Measurements from ENCODE around the gene ASB18.
"Not testable (repeated sequence)": the region's sequence is repeated elsewhere in the genome, so short reads cannot be mapped to it uniquely, and the experiment has no call there.

The ASB18 gene

GRCh38 chr2:236293241-236293810 lies 29.1 kb upstream of the ASB18 start:
- Histone ChIP-seq H3K36me3 (replicated peaks) (no peaks in the 10 kb centered on the region), H3K9me3 (no peaks in the 10 kb centered on the region), H3K4me1 (no peaks in the 10 kb centered on the region), H3K27me3 (ENCODE audit: low read depth) (0 out of 2 replicates have a peak, but pooled peaks cover 6% of the 10 kb centered on the region), H3K4me3 (no peak overlapping the region)
- no peak for DNase-seq (ENCODE audit: low spot score in 2 of 2)
- in situ Hi-C loops (cut with MboI; ENCODE audit: low sequenced_read_pairs), result no loop called here

DNA sequence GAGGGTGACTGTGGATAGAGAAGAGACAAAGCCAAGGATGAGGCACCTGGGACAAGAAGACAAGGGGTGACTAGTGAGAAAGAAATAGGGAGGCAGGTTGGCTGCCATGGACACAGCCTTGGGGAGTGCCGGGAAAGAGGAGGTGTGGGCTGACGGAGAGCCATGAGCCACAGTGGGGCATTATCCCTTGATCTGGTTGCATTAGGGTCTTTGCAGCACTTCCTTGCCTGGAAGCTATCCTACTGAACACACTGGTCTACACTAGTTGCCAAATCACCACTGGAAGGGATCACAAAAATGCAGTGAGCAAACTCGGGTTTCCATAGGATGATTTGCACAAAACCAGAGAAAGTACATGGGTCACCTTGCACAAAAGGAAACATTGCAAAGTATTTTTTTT lies 27.7 kb upstream of the ASB18 start:
- Histone ChIP-seq H3K27me3 (ENCODE audit: low read depth) (0 out of 2 replicates have a peak, but pooled peaks cover 2% of the 10 kb centered on the region), H3K4me3 (no peak overlapping the region), H3K4me1 (no peaks in the 10 kb centered on the region), H3K36me3 (replicated peaks) (no peaks in the 10 kb centered on the region), H3K9me3 (no peaks in the 10 kb centered on the region)
- no peak for DNase-seq (ENCODE audit: low spot score in 2 of 2)
- in situ Hi-C loops (cut with MboI; ENCODE audit: low sequenced_read_pairs), result no loop called here

- no peak overlapping the region for H3K4me3 ChIP-seq
- no peaks in the 10 kb centered on the region for H3K9me3 ChIP-seq
- in situ Hi-C loops (cut with MboI; ENCODE audit: low sequenced_read_pairs), result no loop called here
- H3K4me1 ChIP-seq, result no peaks in the 10 kb centered on the region
- no peak for DNase-seq (ENCODE audit: low spot score in 2 of 2)
- H3K27me3 ChIP-seq (ENCODE audit: low read depth), result 0 out of 2 replicates have a peak, but pooled peaks cover 2% of the 10 kb centered on the region
- no peaks in the 10 kb centered on the region for H3K36me3 ChIP-seq (replicated peaks)
Measured at GRCh38 chr2:236291476-236291875, 27.3 kb upstream of the ASB18 start.

GRCh38 chr2:236290742-236291425 lies 26.7 kb upstream of the ASB18 start:
- H3K36me3 ChIP-seq (replicated peaks), result no peaks in the 10 kb centered on the region
- no peak for DNase-seq (ENCODE audit: low spot score in 2 of 2)
- in situ Hi-C loops (cut with MboI; ENCODE audit: low sequenced_read_pairs), result no loop called here
- no peaks in the 10 kb centered on the region for H3K4me1 ChIP-seq
- H3K4me3 ChIP-seq, result no peak overlapping the region
- no peaks in the 10 kb centered on the region for H3K9me3 ChIP-seq
- 0 out of 2 replicates have a peak, but pooled peaks cover 2% of the 10 kb centered on the region for H3K27me3 ChIP-seq (ENCODE audit: low read depth)

GRCh38 chr2:236289766-236290462 lies 25.7 kb upstream of the ASB18 start:
- DNase-seq (ENCODE audit: low spot score in 2 of 2), result no peak
- H3K27me3 ChIP-seq (ENCODE audit: low read depth), result 0 out of 2 replicates have a peak, but pooled peaks cover 2% of the 10 kb centered on the region
- in situ Hi-C loops (cut with MboI; ENCODE audit: low sequenced_read_pairs), result loop anchor here (5.0 kb wide), 1 partner anchor 48 kb away; no protein-coding TSS in a partner anchor
- H3K9me3 ChIP-seq, result no peaks in the 10 kb centered on the region
- no peaks in the 10 kb centered on the region for H3K4me1 ChIP-seq
- no peak overlapping the region for H3K4me3 ChIP-seq
- H3K36me3 ChIP-seq (replicated peaks), result no peaks in the 10 kb centered on the region

DNA sequence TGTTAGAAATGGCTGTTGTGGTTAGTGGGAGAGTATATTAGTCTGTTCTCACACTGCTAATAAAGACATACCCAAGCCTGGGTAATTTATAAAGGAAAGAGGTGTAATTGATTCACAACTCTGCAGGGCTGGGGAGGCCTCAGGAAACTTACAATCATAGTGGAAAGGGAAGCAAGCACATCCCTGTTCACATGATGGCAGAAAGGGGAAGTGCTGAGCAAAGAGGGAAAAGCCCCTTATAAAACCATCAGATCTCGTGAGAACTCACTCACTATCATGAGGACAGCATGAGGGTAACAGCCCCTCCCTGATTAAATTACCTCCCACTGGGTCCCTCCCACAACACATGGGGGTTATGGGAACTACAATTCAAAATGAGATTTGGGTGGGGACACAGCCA lies 24.2 kb upstream of the ASB18 start:
- H3K9me3 ChIP-seq; H3K4me1 ChIP-seq; H3K27me3 ChIP-seq (ENCODE audit: low read depth); DNase-seq (ENCODE audit: low spot score in 2 of 2); H3K36me3 ChIP-seq (replicated peaks); H3K4me3 ChIP-seq: not testable (repeated sequence)
- in situ Hi-C loops (cut with MboI; ENCODE audit: low sequenced_read_pairs), result loop anchor here (5.0 kb wide), 1 partner anchor 46 kb away; no protein-coding TSS in a partner anchor

- Histone ChIP-seq H3K4me1 (no peaks in the 10 kb centered on the region), H3K27me3 (ENCODE audit: low read depth) (0 out of 2 replicates have a peak, but pooled peaks cover 2% of the 10 kb centered on the region), H3K36me3 (replicated peaks) (no peaks in the 10 kb centered on the region), H3K9me3 (no peaks in the 10 kb centered on the region), H3K4me3 (no peak overlapping the region)
- in situ Hi-C loops (cut with MboI; ENCODE audit: low sequenced_read_pairs), result loop anchor here (5.0 kb wide), 1 partner anchor 45 kb away; no protein-coding TSS in a partner anchor
- no peak for DNase-seq (ENCODE audit: low spot score in 2 of 2)
Measured at GRCh38 chr2:236287656-236288055, 23.4 kb upstream of the ASB18 start.

DNA sequence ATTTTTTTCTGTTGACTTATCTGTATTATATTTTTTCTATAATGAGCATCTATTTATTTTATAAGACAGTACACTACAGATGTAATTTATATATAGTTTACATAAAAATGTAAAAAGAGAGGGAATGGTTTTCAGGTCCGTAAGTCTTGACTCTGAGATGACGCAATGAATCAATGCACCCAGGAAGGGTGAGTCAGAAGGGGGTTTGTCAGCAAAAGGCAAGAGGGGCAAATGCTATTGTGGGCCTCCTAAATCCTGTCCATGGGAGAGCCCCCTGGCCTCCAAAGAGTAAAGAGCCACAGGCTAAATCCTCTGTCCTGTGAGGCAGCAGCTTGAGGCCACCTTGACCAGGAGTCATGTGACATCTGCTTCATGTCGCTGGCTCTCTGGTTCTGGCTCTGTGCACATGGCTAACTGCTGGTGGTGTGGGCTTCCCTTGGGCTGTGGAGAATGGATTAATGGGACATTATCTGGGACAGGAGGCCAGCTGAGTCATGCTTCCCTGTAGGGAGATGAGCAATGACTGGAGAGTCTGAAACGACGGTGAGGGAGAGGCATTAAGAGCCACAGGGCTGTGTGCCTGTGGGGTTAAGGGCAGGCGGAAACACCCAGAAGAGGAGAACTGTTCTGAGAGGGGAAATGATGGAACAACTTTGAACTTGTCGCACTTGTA lies 22.8 kb upstream of the ASB18 start:
- Histone ChIP-seq H3K4me3 (no peak overlapping the region), H3K27me3 (ENCODE audit: low read depth) (0 out of 2 replicates have a peak, but pooled peaks cover 2% of the 10 kb centered on the region), H3K9me3 (no peaks in the 10 kb centered on the region), H3K36me3 (replicated peaks) (no peaks in the 10 kb centered on the region), H3K4me1 (no peaks in the 10 kb centered on the region)
- DNase-seq (ENCODE audit: low spot score in 2 of 2), result no peak
- in situ Hi-C loops (cut with MboI; ENCODE audit: low sequenced_read_pairs), result loop anchor here (5.0 kb wide), 1 partner anchor 45 kb away; no protein-coding TSS in a partner anchor

- Histone ChIP-seq H3K4me1 (no peaks in the 10 kb centered on the region), H3K36me3 (replicated peaks) (no peaks in the 10 kb centered on the region), H3K9me3 (no peaks in the 10 kb centered on the region), H3K27me3 (ENCODE audit: low read depth) (no peaks in the 10 kb centered on the region), H3K4me3 (no peak overlapping the region)
- in situ Hi-C loops (cut with MboI; ENCODE audit: low sequenced_read_pairs), result no loop called here
- no peak for DNase-seq (ENCODE audit: low spot score in 2 of 2)
Measured at GRCh38 chr2:236284208-236284607, 20.0 kb upstream of the ASB18 start.

DNA sequence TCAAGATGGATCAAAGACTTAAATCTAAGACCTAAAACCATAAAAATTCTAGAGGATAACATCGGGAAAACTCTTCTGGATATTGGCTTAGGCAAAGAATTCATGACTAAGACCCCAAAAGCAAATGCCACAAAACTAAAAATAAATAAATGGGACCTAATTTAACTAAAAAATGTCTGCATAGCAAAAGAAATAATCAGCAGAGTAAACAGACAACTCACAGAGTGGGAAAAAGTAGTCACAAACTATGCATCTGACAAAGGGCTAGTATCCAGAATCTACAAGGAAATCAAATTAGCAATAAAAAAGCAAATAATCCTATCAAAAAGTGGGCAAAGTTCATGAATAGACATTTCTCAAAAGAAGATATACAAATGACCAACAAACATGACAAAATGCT lies 18.2 kb upstream of the ASB18 start:
- H3K36me3 ChIP-seq (replicated peaks), result no peaks in the 10 kb centered on the region
- H3K27me3 ChIP-seq (ENCODE audit: low read depth), result no peaks in the 10 kb centered on the region
- in situ Hi-C loops (cut with MboI; ENCODE audit: low sequenced_read_pairs), result no loop called here
- no peak overlapping the region for H3K4me3 ChIP-seq
- no peaks in the 10 kb centered on the region for H3K9me3 ChIP-seq
- no peak for DNase-seq (ENCODE audit: low spot score in 2 of 2)
- no peaks in the 10 kb centered on the region for H3K4me1 ChIP-seq

- no peaks in the 10 kb centered on the region for H3K27me3 ChIP-seq (ENCODE audit: low read depth)
- H3K4me1 ChIP-seq, result no peaks in the 10 kb centered on the region
- in situ Hi-C loops (cut with MboI; ENCODE audit: low sequenced_read_pairs), result no loop called here
- H3K36me3 ChIP-seq (replicated peaks), result no peaks in the 10 kb centered on the region
- H3K9me3 ChIP-seq, result no peaks in the 10 kb centered on the region
- no peak for DNase-seq (ENCODE audit: low spot score in 2 of 2)
- H3K4me3 ChIP-seq, result no peak overlapping the region
Measured at GRCh38 chr2:236281423-236281822, 17.2 kb upstream of the ASB18 start.

- Histone ChIP-seq H3K9me3 (peaks cover 2% of the 10 kb centered on the region; the same call in 1 of the 2 replicates), H3K27me3 (ENCODE audit: low read depth) (no peaks in the 10 kb centered on the region), H3K4me1 (no peaks in the 10 kb centered on the region), H3K4me3 (no peak overlapping the region), H3K36me3 (replicated peaks) (no peaks in the 10 kb centered on the region)
- in situ Hi-C loops (cut with MboI; ENCODE audit: low sequenced_read_pairs), result no loop called here
- DNase-seq (ENCODE audit: low spot score in 2 of 2), result no peak
Measured at GRCh38 chr2:236273126-236273525, 8.9 kb upstream of the ASB18 start.

GRCh38 chr2:236271851-236272250 lies 7.6 kb upstream of the ASB18 start:
- in situ Hi-C loops (cut with MboI; ENCODE audit: low sequenced_read_pairs), result no loop called here
- DNase-seq (ENCODE audit: low spot score in 2 of 2), result no peak
- peaks cover under 1% of the 10 kb centered on the region; the same call in 1 of the 2 replicates for H3K27me3 ChIP-seq (ENCODE audit: low read depth)
- H3K4me1 ChIP-seq, result no peaks in the 10 kb centered on the region
- H3K9me3 ChIP-seq, result peaks cover 2% of the 10 kb centered on the region; the same call in 1 of the 2 replicates
- no peak overlapping the region for H3K4me3 ChIP-seq
- no peaks in the 10 kb centered on the region for H3K36me3 ChIP-seq (replicated peaks)
